VCaP (cell line): ENCODE results near the gene NOD2.

Source experiments
- H3K27ac ChIP-seq: fragments of 450-650 bp; 2 replicates; pipeline ENCODE4 v1.5.1; 2017
- CTCF ChIP-seq: fragments of 450-650 bp; conservative IDR thresholded peaks from 2 replicates; pipeline ENCODE4 v1.5.1; 2017; ENCODE audit warnings: mild to moderate bottlenecking, moderate library complexity

The NOD2 gene

GRCh38 chr16:50666658-50667496 lies 26.5 kb upstream of the NOD2 start:
- H3K27ac ChIP-seq: no peak overlapping the region
- TF ChIP-seq CTCF: no peak

- peak overlapping the region; percentile 36 for H3K27ac ChIP-seq
- TF ChIP-seq CTCF: no peak
These were observed 25.7 kb upstream of the NOD2 start for GRCh38 chr16:50667497-50668367.

- H3K27ac ChIP-seq: peak overlapping the region; percentile 36
- TF ChIP-seq CTCF: peak; percentile 25
These were observed 24.9 kb upstream of the NOD2 start for GRCh38 chr16:50668368-50669008.

GRCh38 chr16:50669741-50670140 lies 23.7 kb upstream of the NOD2 start:
- TF ChIP-seq CTCF: no peak
- H3K27ac ChIP-seq: no peak overlapping the region

GRCh38 chr16:50670476-50670875 lies 22.9 kb upstream of the NOD2 start:
- no peak for TF ChIP-seq CTCF

GRCh38 chr16:50671644-50672260 lies 21.7 kb upstream of the NOD2 start:
- peak; percentile 13; the same call in 1 of the 2 replicates for TF ChIP-seq CTCF
- H3K27ac ChIP-seq: no peak overlapping the region

More at GRCh38 chr16:50670476-50670875, 22.9 kb upstream of the NOD2 start:
- no peak overlapping the region for H3K27ac ChIP-seq
